WTC11 (cell line): ENCODE measurements around the gene CCDC43. TPM values are rescaled to one million over a fixed set of nuclear protein-coding genes. Genes with fewer than 3 reads are reported as not detected.
A peak's percentile ranks its signal among the peaks of the same experiment; 100 is the strongest.

ENCODE experiments used
- ATAC-seq: fragments of 200-7000 bp; cut with Tn5 transposase; 2 replicates; pipeline ENCODE4 v1.10.0; 2021; ENCODE audit warnings: mild to moderate bottlenecking, moderate library complexity
- CTCF ChIA-PET: fragments of 300-600 bp; sonication (Branson Sonifier 250); formaldehyde crosslinking; loops from one replicate; lab custom pipeline; 2021; ENCODE audit warnings: antibody characterized with exemption; lab: Charles Lee
- POLR2A ChIA-PET: fragments of 350-600 bp; sonication (Branson Sonifier 250); formaldehyde crosslinking; loops from one replicate; lab custom pipeline; 2021; ENCODE audit warnings: antibody characterized with exemption; lab: Charles Lee
- DNase-seq: peaks from one replicate; pipeline ENCODE4 v3.0.0; 2021; ENCODE audit warnings: low spot score
- H3K27ac Mint-ChIP-seq: 2 replicates; pipeline ENCODE4 v1.8.0; 2021; ENCODE audit warnings: mixed read lengths
- H3K27me3 Mint-ChIP-seq: 2 replicates; pipeline ENCODE4 v1.8.0; 2021; ENCODE audit warnings: low read depth, mild to moderate bottlenecking, moderate library complexity, mixed read lengths
- H3K36me3 Mint-ChIP-seq: 2 replicates; pipeline ENCODE4 v1.8.0; 2021; ENCODE audit warnings: mixed read lengths
- H3K4me1 Mint-ChIP-seq: 2 replicates; pipeline ENCODE4 v1.8.0; 2022; ENCODE audit warnings: mixed read lengths
- H3K4me3 Mint-ChIP-seq: 2 replicates; pipeline ENCODE4 v1.8.0; 2021; ENCODE audit warnings: mild to moderate bottlenecking, moderate library complexity, mixed read lengths
- H3K9me3 Mint-ChIP-seq: 2 replicates; pipeline ENCODE4 v1.8.0; 2021; ENCODE audit warnings: mixed read lengths
- AFF4 ChIP-seq: sonication (generic); formaldehyde crosslinking; IDR thresholded peaks from 2 replicates; pipeline ENCODE4 v1.8.1; 2023; ENCODE audit warnings: mild to moderate bottlenecking, missing genetic modification reagents, borderline replicate concordance
- ATF6 ChIP-seq: sonication (generic); formaldehyde crosslinking; IDR thresholded peaks from 2 replicates; pipeline ENCODE4 v1.8.1; 2023; ENCODE audit warnings: mild to moderate bottlenecking, missing genetic modification reagents
- CBFB ChIP-seq: sonication (generic); formaldehyde crosslinking; IDR thresholded peaks from 2 replicates; pipeline ENCODE4 v1.8.1; 2022; ENCODE audit warnings: mild to moderate bottlenecking, low read depth, missing genetic modification reagents
- CREM ChIP-seq: sonication (generic); formaldehyde crosslinking; IDR thresholded peaks from 2 replicates; pipeline ENCODE4 v1.8.1; 2022; ENCODE audit warnings: mild to moderate bottlenecking, missing genetic modification reagents, moderate library complexity
- CTCF ChIP-seq: fragments of 200-600 bp; IDR thresholded peaks from 2 replicates; pipeline ENCODE4 v1.8.0; 2022; ENCODE audit warnings: antibody characterized with exemption
- EMX1 ChIP-seq: fragments of 250-450 bp; sonication (Bioruptor Pico); IDR thresholded peaks from 2 replicates; pipeline ENCODE4 v1.8.0; 2021; ENCODE audit warnings: mild to moderate bottlenecking
- ETV6 ChIP-seq: sonication (generic); formaldehyde crosslinking; IDR thresholded peaks from 2 replicates; pipeline ENCODE4 v1.8.1; 2022; ENCODE audit warnings: mild to moderate bottlenecking, missing genetic modification reagents
- FOXP4 ChIP-seq: sonication (generic); formaldehyde crosslinking; IDR thresholded peaks from 2 replicates; pipeline ENCODE4 v1.8.0; 2022; ENCODE audit warnings: mild to moderate bottlenecking, missing genetic modification reagents
- MAX ChIP-seq: sonication (generic); formaldehyde crosslinking; IDR thresholded peaks from 2 replicates; pipeline ENCODE4 v1.8.0; 2022; ENCODE audit warnings: mild to moderate bottlenecking, missing genetic modification reagents
- NFATC4 ChIP-seq: fragments of 250-450 bp; sonication (Bioruptor Pico); IDR thresholded peaks from 2 replicates; pipeline ENCODE4 v1.9.0; 2021; ENCODE audit warnings: mild to moderate bottlenecking
- NFE2L1 ChIP-seq: sonication (generic); formaldehyde crosslinking; IDR thresholded peaks from 2 replicates; pipeline ENCODE4 v1.8.1; 2023; ENCODE audit warnings: missing genetic modification reagents
- SP1 ChIP-seq: sonication (generic); formaldehyde crosslinking; conservative IDR thresholded peaks from 2 replicates; pipeline ENCODE4 v1.8.1; 2022; ENCODE audit warnings: missing genetic modification reagents
- TEAD1 ChIP-seq: sonication (generic); formaldehyde crosslinking; IDR thresholded peaks from 2 replicates; pipeline ENCODE4 v1.8.0; 2022; ENCODE audit warnings: mild to moderate bottlenecking, missing genetic modification reagents
- ZNF263 ChIP-seq: sonication (generic); formaldehyde crosslinking; IDR thresholded peaks from 2 replicates; pipeline ENCODE4 v1.8.1; 2022; ENCODE audit warnings: low read depth, mild to moderate bottlenecking, moderate library complexity, missing genetic modification reagents
- ZNF317 ChIP-seq: sonication (generic); formaldehyde crosslinking; IDR thresholded peaks from 2 replicates; pipeline ENCODE4 v1.8.1; 2023; ENCODE audit warnings: low read depth, mild to moderate bottlenecking, moderate library complexity, missing genetic modification reagents, borderline replicate concordance
- total RNA-seq: library from RNA; stranded (reverse); gene quantifications from 3 replicates; pipeline ENCODE4 v1.2.3, GENCODE V29; 2021

Gene CCDC43
- total RNA-seq, 1 experiment from 2014 or later: 37.9 TPM

- DNase-seq (peak; percentile 80), ATAC-seq (peak; percentile 96)
- peak overlapping the region; percentile 67 for H3K4me3 Mint-ChIP-seq
- POLR2A ChIA-PET: interaction anchor here (0.6 to 1.1 kb wide), 3 partner anchors 27 to 147 kb away, joined by 3 to 5 read pairs (median 4); partner anchors contain the start of gene FZD2
- TF ChIP-seq ETV6 (CRISPR knock-in tag) (peak; percentile 38), CTCF (no peak), SP1 (CRISPR knock-in tag) (peak; percentile 52; the same call in 1 of the 2 replicates), TEAD1 (CRISPR knock-in tag) (peak; percentile 59; the same call in 1 of the 2 replicates), AFF4 (CRISPR knock-in tag) (0 out of 2 replicates have a peak, but pooled peaks have one; percentile 64), MAX (CRISPR knock-in tag) (0 out of 2 replicates have a peak, but pooled peaks have one; percentile 39), FOXP4 (0 out of 2 replicates have a peak, but pooled peaks have one; percentile 40), CREM (CRISPR knock-in tag) (no peak), NFATC4 (CRISPR knock-in tag) (no peak), ZNF317 (no peak), CBFB (no peak), EMX1 (CRISPR knock-in tag) (no peak), ZNF263 (no peak)
- H3K27me3 Mint-ChIP-seq: peaks cover 4% of the 10 kb centered on the region; the same call in 1 of the 2 replicates
- peaks cover 24% of the 10 kb centered on the region for H3K4me1 Mint-ChIP-seq
- no peaks in the 10 kb centered on the region for H3K9me3 Mint-ChIP-seq
- CTCF ChIA-PET: interaction anchor here (0.5 to 2.6 kb wide), 14 partner anchors 18 to 727 kb away, joined by 3 to 20 read pairs (median 4); partner anchors contain the start of genes CCDC43, FZD2 and MEIOC
- peak overlapping the region; percentile 96 for H3K27ac Mint-ChIP-seq
- no peaks in the 10 kb centered on the region for H3K36me3 Mint-ChIP-seq
Measured at GRCh38 chr17:44628243-44629188, 61.1 kb downstream of the CCDC43 start.

- DNase-seq (no peak), ATAC-seq (no peak)
- Mint-ChIP-seq H3K4me1 (peaks cover 24% of the 10 kb centered on the region), H3K4me3 (peak overlapping the region; percentile 67), H3K27ac (no peak overlapping the region), H3K36me3 (no peaks in the 10 kb centered on the region), H3K27me3 (peaks cover 4% of the 10 kb centered on the region; the same call in 1 of the 2 replicates), H3K9me3 (no peaks in the 10 kb centered on the region)
- CTCF ChIA-PET: interaction anchor here (0.7 to 2.6 kb wide), 11 partner anchors 17 to 105 kb away, joined by 3 to 20 read pairs (median 4); partner anchors contain the start of genes CCDC43 and MEIOC
- TF ChIP-seq ATF6 (CRISPR knock-in tag): no peak
- TF ChIP-seq NFE2L1 (CRISPR knock-in tag): no peak
- TF ChIP-seq CBFB: no peak
- POLR2A ChIA-PET: interaction anchor here (0.6 to 1.1 kb wide), 3 partner anchors 26 to 97 kb away, joined by 3 to 5 read pairs (median 3); partner anchors contain the start of gene FZD2
Measured at GRCh38 chr17:44627513-44628242, 61.9 kb downstream of the CCDC43 start.
